BE2C (cell line): ENCODE results near the gene TBC1D2.

Experiments used
- DNase-seq: peaks from one replicate; pipeline ENCODE4 v3.0.0-alpha.2; 2020
- H3K27me3 ChIP-seq: fragments of 250-450 bp; sonication (Bioruptor Pico); 2 replicates; pipeline ENCODE4 v1.5.1; 2020; ENCODE audit warnings: mild to moderate bottlenecking
- H3K36me3 ChIP-seq: fragments of 250-450 bp; sonication (Bioruptor Pico); 2 replicates; pipeline ENCODE4 v1.5.1; 2020; ENCODE audit warnings: mild to moderate bottlenecking
- H3K4me1 ChIP-seq: fragments of 250-450 bp; sonication (Bioruptor Pico); 2 replicates; pipeline ENCODE4 v1.5.1; 2020
- H3K4me3 ChIP-seq: 2 replicates; pipeline ENCODE4 v1.5.1; 2011; ENCODE audit warnings: low read depth, low read length
- H3K9me3 ChIP-seq: fragments of 250-450 bp; sonication (Bioruptor Pico); 2 replicates; pipeline ENCODE4 v1.5.1; 2020
- CTCF ChIP-seq: IDR thresholded peaks from 2 replicates; pipeline ENCODE4 v1.5.1; 2012; ENCODE audit warnings: mild to moderate bottlenecking, low read depth, low read length

Gene TBC1D2

GRCh38 chr9:98185021-98185567 is 70.4 kb downstream of the TBC1D2 start:
- no peak for TF ChIP-seq CTCF
- Histone ChIP-seq H3K27me3 (no peaks in the 10 kb centered on the region), H3K4me1 (peaks cover 24% of the 10 kb centered on the region), H3K36me3 (no peaks in the 10 kb centered on the region), H3K4me3 (no peak overlapping the region), H3K9me3 (no peaks in the 10 kb centered on the region)
- DNase-seq, result no peak

DNA sequence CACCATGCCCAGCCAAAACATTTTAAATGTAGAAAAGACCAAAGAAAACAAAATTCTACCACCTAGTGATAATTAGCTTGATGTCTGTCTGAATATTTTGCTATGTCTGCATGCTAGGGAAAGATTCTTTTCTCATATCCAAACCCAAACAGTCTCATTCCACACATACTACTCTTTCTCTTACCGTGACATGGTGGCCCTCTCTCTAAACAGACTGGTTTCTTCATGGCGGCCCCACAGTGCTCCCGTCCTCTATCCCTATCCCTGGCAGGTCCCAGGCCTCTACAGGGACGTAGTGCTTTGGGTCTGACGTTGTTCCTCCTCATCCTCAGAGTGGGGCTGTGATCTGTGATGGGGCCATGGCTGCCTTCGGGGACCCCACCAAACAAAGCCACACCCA is 71.1 kb downstream of the TBC1D2 start:
- Histone ChIP-seq H3K27me3 (no peaks in the 10 kb centered on the region), H3K4me1 (peaks cover 24% of the 10 kb centered on the region), H3K4me3 (peak overlapping the region; percentile 6; the same call in 1 of the 2 replicates), H3K36me3 (no peaks in the 10 kb centered on the region), H3K9me3 (no peaks in the 10 kb centered on the region)
- no peak for TF ChIP-seq CTCF
- no peak for DNase-seq

DNA sequence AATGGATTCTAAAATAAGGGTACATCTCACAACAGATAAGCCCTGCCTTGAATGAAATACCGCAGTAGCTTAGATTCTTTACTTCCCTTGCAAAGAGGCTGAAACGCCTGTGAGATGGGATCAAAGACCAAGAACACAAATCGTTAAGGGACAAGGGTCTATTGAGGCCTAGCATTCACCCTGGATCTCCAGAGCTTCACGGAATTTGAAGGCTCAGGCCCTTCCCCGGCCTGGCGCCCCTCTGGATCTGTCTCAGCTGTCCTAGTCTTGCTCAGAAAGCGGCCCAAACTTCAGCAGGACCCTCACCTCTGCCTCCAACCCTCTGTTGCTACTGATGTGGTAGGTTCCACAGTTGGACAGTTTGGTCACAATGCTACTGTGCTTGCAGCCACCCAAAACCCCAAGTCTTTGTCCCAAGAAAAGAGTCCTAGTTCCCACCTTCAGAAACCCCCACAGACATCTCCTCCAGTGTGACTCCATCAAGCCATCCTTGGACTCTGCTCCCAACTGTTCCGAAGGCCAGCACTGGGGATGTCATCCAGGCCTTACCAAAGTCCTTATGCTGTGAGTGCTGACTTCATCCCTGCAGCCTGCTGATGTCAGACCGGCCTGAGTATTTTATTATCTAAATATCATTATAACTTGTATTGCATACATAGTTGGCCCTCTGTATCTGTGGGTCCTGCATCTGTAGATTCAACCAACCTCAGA is 72.4 kb downstream of the TBC1D2 start:
- no peak for DNase-seq
- Histone ChIP-seq H3K9me3 (no peaks in the 10 kb centered on the region), H3K4me3 (no peak overlapping the region), H3K27me3 (no peaks in the 10 kb centered on the region), H3K4me1 (peaks cover 24% of the 10 kb centered on the region), H3K36me3 (no peaks in the 10 kb centered on the region)
- no peak for TF ChIP-seq CTCF

DNA sequence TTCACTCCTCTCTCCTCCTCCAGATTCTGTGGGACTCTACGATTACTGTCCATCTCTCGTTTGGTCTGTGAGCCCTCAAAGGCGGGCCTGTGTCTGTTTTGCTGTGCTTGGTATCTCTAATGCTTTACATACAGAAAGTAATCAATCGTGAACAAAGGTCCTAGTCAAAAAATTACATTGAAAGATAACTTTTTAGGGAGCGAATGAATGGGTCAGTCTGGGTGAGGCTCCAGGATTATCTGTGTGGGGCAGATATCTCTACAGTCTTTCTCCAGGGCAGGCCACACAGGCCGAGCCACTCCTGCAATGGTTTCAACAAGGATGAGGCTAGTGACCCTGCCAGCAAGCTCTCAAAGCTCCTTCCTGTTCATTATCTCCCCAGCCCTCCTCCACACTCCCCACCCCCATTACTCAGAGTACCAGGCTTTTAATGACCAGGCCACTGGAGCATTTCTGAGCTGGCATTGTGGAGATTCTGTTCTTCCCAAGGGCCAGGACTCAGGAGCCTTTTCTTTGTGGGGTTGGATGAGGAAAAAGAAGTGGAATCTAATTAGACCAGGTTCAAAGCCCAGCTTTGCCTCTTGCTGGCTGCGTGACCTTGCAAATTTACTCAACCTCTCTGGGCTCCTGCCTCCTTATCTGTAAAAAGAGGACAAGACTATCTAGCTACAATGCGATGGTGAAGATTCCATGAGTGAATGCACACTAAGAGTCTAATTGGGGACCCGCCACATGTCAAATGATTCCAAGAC is 73.2 kb downstream of the TBC1D2 start:
- Histone ChIP-seq H3K4me1 (peaks cover 24% of the 10 kb centered on the region), H3K4me3 (no peak overlapping the region), H3K36me3 (no peaks in the 10 kb centered on the region), H3K9me3 (no peaks in the 10 kb centered on the region), H3K27me3 (no peaks in the 10 kb centered on the region)
- no peak for TF ChIP-seq CTCF
- peak; percentile 66 for DNase-seq

DNA sequence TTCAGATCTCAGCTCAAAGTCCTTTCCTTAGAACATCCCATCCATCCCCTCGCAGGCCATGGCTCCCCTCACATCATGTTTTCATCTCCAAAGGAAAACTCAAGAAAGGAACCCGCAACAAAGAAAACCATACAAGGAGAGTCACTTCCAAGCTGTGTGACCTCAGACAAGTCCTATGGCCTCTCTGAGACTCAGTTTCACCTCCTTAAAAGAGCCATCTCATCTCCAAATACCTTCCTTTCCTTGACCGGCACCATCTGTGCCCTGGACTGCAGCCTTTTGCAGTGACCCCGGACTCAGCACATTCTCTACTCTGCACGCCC is 73.7 kb downstream of the TBC1D2 start:
- Histone ChIP-seq H3K4me1 (peaks cover 24% of the 10 kb centered on the region), H3K36me3 (no peaks in the 10 kb centered on the region), H3K27me3 (no peaks in the 10 kb centered on the region), H3K4me3 (no peak overlapping the region), H3K9me3 (no peaks in the 10 kb centered on the region)
- no peak for TF ChIP-seq CTCF
- DNase-seq, result no peak

DNA sequence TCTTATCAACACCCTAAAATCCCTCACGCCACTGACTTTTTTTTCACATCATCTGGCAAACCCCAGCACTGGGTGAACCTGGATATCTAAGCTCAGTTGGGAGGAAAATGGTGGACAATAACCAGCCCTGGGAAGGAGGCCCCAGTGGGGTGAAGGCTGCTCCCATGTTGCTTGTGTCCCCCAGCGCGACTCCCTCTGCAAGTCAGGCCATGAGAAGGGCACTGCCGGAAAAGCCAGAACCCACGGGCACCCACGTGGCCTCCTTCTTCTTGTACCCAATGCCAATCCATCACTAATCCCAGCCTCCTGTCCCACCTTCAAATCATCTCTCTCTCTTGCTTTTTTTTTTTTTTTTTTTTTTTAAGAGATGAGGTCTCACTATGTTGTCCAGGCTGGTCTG is 74.5 kb downstream of the TBC1D2 start:
- no peaks in the 10 kb centered on the region for H3K27me3 ChIP-seq
- no peaks in the 10 kb centered on the region for H3K9me3 ChIP-seq
- no peak for TF ChIP-seq CTCF
- peaks cover 27% of the 10 kb centered on the region for H3K4me1 ChIP-seq
- no peak for DNase-seq
- H3K4me3 ChIP-seq, result no peak overlapping the region
- H3K36me3 ChIP-seq, result no peaks in the 10 kb centered on the region
